ENCODE results near the gene COPZ1.
A peak's percentile ranks its signal among the peaks of the same experiment; 100 is the strongest.
"Not testable (repeated sequence)": the region's sequence is repeated elsewhere in the genome, so short reads cannot be mapped to it uniquely, and the experiment has no call there.

COPZ1 gene, protein sequence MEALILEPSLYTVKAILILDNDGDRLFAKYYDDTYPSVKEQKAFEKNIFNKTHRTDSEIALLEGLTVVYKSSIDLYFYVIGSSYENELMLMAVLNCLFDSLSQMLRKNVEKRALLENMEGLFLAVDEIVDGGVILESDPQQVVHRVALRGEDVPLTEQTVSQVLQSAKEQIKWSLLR

DNA sequence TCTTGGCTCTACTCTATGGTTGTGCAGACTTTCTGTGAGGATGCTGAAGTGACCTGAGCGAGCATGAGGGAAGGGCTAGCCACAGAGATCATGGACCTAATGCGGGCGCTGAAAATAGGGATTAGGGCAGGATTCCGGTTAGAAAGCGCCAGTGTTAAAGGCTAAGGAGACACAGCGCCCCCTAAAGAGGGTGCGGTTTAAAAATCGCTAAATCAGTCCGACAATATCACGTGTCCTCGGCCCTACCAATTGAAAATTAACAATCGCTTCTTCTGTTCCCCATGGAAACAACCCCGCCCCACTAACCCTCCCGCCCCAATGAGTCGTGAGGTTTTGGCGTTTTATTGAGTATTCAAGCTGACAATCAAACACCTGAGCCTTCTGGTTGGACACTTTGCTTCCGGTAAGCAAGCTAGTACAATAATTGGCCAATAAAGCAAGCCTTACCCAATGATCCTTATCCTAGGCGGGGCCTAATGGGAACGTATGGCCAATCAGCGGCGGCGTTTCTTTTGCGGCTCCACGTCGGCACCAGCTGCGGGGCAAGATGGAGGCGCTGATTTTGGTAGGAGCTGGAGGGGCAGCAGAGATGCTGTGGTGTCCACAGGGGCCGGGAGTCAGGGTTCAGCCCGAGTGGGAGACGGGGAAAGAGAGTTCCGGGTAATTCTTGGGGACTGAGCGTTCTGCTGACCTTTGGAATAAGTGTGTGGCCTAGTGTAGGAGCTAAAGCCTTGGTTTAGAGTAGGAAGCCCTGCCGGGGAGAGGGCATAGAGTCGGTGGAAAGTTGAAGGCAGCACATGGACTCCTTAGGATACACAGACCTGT, at the start of gene COPZ1:
Gene COPZ1 (plus strand): TSS at position 515 of the 825 bp plus-strand sequence. CDS start 33 bp downstream, at position 548.
- peak; percentile 100 for DNase-seq (ENCODE audit: low read depth)

DNA sequence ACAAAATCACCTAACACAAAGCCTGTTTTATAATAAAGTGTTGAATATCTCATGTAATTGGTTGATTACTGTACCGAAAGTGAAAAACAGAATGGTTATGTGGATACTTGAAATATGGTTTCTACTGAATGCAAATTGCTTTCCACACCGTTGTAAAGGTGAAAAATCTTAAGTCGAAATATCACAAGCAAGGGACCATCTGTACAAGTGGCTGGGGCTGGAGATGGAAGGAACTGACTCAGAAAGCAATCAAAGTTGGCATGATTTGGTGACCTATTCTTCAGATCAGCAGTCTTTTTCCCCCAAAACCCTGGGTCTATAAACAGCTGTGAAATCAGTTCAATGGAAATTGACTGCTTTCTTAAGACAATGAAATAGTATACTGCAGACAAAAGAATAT, 48.6 kb upstream of the COPZ1 start:
- no peak for DNase-seq (ENCODE audit: low read depth)

DNA sequence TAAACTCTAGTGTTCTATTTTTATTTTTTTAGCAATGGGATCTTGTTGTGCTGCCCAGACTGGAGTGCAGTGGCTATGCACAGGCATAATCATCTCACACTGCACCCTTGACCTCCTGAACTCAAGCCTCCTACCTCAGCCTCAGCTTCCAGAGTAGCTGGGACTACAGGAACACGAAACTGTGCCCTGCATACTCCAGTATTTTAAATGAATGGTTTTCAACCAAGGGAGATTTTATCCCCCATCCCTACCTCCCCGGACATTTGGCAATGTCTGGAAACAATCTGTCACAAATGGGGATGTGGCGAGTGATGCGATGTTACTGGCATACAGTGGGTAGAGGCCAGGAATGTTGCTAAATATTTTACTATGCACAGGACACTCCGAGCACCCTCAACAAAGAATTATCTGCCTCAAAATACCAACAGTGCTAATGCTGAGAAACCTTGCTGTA, 47.1 kb upstream of the COPZ1 start:
- no peak for DNase-seq (ENCODE audit: low read depth)

DNA sequence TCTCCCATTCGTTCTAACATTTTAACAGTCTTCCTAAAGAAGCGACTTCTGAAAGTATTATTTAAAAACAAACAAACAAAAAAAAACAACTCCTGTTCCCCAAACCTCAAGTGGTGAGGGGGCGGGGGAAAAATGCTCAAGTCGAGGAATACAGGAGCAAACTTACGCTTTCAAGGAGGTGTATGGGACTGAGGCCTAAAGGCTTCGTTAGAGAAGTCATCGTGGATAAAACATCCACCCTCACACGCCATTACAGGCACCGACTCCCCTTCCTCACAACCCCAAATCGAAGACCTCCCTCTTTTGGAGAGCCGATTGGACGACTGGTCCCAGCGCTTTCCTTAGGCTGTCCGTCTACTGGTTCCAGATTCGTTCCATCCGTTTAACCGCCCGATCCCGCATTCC, 45.7 kb upstream of the COPZ1 start:
- no peak for DNase-seq (ENCODE audit: low read depth)

DNA sequence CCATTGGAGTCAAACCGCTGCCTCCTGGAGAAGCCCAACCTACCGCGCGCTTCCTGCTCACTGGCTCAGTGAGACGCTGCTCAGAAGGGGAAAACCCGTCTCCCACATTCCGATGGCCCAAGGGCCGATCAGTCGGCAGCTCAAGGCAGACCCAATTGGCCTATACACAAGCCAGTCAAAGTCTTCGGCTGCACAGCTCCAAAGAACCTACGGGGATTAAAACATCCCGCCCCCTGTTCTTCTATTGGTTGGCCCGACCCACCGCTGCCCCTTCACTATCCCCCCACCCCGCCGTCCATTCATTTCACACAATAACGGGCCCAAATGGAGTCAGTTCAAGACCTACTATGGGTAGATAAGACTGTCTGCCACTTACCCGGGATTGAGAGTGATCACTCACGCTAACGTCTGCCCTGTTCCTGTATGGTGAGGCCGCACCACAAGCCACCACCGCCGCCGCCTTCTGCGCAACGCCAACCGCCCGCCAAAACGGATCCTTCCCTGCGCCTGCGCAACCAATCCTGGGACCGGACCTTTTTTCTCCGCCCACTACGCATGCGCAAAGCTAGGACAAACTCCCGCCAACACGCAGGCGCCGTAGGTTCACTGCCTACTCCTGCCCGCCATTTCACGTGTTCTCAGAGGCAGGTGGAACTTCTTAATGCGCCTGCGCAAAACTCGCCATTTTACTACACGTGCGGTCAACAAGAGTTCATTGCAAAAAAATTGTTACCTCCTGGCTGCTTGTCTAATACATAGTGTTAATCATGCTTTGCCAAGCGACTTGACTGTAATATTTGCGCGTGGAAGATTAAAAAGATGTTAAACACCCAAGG, 45.1 kb upstream of the COPZ1 start, which contains the start of gene CBX5:
Gene CBX5 (minus strand): TSS at position 491 of the 836 bp plus-strand sequence. CDS start 22,472 bp downstream, outside the sequence.
- peak; percentile 100 for DNase-seq (ENCODE audit: low read depth)

DNA sequence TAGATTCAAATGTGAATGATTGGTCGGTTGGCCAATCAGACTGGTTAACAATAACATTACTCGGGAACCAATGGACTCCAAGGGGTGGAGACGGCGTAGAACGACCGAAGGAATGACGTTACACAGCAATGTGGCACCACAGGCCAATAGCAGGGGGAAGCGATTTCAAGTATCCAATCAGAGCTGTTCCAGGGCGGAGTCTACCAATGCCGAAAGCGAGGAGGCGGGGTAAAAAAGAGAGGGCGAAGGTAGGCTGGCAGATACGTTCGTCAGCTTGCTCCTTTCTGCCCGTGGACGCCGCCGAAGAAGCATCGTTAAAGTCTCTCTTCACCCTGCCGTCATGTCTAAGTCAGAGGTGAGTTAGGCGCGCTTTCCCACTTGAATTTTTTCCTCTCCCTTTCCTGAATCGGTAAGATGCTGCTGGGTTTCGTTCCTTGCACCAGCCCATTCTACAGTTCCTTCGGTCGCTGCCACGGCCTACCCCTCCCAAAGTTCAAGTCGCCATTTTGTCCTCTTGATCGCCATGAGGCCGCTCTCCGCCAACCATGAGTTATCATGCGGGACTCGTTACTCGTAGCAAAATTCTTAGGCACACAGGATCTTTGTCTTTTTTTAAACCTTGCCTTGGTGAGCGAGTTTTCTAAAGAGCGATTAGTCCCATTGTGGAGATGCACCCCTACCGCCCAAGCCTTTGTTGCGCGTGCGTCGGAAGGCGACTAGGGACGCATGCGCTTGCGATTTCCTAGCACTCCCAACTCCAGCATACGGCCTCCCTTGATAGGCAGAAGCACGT, 44.3 kb upstream of the COPZ1 start, which contains the start of gene HNRNPA1:
Gene HNRNPA1 (plus strand): TSS at position 259 of the 793 bp plus-strand sequence. CDS start 82 bp downstream, at position 341.
- DNase-seq (ENCODE audit: low read depth) = peak; percentile 100

DNA sequence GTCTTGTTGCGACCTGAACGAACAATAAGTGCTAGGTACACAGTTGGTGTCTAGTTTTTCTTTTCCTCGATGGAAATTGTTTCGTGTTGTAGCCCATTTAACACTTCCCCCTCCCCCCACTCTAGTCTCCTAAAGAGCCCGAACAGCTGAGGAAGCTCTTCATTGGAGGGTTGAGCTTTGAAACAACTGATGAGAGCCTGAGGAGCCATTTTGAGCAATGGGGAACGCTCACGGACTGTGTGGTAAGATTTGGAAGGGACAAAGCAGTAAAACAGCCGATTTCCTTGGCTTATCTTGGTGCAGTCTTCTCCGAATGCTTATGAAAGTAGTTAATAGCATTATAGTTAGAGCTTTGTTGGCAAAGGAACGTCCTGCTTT, 43.7 kb upstream of the COPZ1 start:
- DNase-seq (ENCODE audit: low read depth) = not testable (repeated sequence)

DNA sequence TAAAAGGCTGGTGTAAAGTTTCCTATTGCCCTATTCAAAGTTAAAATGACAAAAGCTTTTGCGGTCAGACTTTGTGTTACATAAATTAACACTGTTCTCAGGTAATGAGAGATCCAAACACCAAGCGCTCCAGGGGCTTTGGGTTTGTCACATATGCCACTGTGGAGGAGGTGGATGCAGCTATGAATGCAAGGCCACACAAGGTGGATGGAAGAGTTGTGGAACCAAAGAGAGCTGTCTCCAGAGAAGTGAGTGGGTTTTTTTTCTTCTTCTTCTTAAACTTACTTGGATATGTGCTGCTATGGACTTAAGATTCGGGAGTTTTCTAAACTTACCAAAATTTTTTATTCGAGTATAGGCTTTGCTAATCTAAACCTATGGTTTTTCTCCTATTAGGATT, 43.2 kb upstream of the COPZ1 start:
- not testable (repeated sequence) for DNase-seq (ENCODE audit: low read depth)

DNA sequence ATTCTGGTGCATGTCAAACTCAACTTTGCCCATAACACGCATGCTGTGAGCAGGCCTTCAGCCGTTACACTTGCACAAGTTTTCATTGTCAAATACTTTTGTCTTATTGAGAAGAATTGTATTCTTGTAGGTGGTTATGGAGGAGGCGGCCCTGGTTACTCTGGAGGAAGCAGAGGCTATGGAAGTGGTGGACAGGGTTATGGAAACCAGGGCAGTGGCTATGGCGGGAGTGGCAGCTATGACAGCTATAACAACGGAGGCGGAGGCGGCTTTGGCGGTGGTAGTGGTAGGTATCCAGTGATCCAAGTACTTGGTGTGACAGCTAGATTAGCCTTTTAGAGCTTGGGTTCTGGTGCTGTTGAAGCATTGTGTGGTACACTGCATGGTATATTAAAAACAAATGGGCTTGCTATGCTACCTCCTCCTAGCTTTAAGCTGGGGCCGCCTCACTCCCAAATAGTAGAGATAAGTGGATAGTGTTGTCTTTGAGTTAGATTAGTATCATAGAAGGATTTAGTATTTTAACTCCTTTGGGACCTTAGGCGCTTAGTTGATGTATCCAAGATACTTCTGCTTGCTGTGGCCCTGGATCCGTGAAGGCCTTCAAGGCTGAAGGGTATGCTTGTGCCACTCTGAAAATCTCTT, 41.9 kb upstream of the COPZ1 start:
- DNase-seq (ENCODE audit: low read depth) = no peak

DNA sequence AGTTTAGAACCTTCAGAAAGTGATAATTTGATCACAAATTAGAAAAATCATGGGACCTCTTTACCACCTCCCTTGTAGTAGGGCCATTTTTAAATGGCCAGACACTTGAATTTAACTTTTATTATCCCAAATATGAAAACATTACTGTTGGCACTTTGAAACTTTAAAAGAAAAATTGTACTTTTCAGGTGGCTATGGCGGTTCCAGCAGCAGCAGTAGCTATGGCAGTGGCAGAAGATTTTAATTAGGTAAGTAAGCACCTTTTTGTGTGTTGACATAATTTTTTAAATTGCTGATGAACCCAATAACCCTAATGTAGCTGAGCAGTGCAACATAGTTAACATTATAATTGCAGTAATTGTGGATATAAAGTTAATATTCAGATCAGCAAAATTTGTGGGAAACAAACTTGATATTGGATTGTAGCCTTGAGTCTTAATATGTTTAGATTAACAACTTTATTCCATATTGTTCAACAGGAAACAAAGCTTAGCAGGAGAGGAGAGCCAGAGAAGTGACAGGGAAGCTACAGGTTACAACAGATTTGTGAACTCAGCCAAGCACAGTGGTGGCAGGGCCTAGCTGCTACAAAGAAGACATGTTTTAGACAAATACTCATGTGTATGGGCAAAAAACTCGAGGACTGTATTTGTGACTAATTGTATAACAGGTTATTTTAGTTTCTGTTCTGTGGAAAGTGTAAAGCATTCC, 40.7 kb upstream of the COPZ1 start:
- not testable (repeated sequence) for DNase-seq (ENCODE audit: low read depth)

DNA sequence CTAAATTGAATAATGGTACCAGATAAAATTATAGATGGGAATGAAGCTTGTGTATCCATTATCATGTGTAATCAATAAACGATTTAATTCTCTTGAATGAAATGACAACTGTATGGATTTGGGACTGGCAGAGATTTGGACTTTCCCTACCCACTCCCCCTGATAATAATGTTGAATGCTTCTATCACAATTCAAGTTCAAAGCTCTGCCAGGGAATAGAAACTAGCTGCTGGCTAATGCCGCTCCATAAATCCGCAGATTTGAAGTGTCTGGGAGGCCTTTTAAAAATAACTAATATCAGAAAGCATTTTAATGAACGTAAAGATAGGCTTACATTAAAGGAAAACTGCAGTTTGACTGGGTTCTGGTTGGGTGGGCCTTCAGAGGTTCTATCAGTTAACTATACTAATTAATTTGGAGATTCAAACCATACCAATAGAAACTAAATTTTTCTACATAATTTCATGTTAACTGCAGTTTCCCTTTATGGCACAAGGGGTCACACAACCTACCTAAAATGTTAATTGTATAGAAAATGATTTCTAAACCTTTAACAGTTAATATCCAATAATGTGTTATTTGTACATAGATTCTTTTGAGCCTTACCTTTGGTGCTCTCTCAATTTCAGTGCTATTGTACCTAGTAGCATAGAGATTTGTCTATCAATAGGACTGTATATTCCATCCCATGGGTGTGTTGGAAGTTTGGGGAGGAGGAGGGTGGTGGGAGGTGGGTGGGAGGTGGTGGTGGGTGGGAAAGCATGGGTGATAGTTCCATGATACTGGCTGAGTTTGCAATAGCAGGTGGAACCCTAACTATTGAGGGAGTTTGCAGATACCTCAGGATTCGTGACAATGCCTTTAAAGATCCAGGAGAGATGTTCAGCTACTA, 39.5 kb upstream of the COPZ1 start:
- no peak for DNase-seq (ENCODE audit: low read depth)

DNA sequence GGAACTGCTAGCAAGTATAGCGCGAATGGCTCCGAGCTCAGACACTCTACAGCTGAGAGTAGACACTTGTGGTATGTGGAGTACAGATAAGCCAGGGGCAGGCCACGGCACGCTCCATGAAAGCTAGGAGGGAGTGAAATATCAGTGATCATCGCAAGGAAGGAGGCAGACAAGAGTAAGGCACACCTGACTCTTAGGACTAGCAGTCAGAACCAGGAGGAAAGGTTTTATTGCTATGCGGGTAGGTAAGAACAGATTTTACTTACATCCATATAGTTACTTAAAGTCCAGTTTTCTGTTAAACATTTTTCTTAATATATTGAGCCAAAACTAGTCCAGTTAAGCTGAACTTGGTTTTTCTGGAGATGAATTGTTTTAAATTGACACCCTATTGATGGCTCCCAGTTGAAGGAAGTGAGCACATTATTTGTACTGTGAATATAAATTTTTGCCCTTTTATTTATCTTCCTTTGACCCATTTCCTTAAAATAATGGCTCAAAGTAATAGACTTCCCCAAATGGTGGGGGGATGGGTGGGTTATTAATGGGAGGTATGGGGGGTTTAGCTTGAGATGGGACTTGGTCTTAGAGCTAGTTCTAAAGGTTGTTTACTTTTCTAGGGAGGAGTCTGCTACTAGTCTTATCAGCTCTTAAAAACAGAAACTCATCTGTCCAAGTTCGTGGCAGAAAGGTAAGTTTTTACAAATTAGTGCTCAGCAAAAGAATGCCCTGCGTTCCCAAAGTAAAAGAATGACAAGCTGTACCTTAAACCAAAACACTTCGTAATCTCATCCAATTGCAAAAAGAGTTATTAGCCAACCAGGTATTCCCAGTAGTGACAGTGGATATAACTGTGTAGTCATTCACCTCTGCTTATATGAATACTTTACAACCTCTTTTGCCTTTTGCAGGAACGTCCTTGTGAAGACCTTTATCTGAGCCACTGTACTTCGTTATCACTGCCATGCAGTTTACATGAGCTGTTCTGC, 38.6 kb upstream of the COPZ1 start:
- DNase-seq (ENCODE audit: low read depth) = no peak

DNA sequence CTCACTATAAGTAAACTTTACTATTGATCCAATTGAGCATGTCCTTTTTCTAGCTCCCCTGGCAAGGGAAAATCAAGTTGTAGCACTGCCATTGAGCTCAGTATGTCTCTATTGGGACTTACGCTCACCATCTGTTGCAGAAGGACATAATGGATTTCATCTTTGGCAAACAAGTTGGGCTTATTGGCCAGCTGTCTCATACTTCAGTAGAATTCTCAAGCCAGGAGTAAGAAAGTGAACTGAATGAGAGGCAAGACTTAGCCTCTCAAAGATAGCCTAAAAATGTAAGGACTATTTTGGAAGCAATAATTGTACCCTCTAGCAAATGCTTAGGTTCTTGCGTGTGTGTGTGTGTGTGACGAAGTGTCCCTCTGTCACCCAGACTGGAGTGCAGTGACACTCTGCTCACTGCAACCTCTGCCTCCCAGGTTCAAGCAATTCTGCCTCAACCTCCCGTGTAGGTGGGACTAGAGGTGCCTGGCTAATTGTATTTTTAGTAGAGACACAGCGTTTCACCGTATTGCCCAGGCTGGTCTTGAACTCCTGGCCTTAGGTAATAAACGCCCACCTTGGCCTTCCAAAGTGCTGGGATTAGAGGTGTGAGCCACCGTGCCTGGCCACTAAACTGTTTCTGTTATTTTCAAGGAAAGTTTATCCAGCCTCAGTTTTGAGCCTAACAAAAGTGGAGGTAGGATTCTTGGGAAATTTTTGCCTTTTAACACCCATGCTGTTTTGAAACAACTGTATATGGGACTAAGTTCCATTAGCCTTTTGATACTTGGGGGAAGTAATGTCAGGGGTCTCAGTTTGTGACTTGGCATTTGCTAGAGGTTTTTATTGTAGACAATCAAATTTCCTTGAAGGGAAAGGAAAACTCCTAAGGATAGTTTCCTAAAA, 37.4 kb upstream of the COPZ1 start:
- DNase-seq (ENCODE audit: low read depth) = no peak

DNA sequence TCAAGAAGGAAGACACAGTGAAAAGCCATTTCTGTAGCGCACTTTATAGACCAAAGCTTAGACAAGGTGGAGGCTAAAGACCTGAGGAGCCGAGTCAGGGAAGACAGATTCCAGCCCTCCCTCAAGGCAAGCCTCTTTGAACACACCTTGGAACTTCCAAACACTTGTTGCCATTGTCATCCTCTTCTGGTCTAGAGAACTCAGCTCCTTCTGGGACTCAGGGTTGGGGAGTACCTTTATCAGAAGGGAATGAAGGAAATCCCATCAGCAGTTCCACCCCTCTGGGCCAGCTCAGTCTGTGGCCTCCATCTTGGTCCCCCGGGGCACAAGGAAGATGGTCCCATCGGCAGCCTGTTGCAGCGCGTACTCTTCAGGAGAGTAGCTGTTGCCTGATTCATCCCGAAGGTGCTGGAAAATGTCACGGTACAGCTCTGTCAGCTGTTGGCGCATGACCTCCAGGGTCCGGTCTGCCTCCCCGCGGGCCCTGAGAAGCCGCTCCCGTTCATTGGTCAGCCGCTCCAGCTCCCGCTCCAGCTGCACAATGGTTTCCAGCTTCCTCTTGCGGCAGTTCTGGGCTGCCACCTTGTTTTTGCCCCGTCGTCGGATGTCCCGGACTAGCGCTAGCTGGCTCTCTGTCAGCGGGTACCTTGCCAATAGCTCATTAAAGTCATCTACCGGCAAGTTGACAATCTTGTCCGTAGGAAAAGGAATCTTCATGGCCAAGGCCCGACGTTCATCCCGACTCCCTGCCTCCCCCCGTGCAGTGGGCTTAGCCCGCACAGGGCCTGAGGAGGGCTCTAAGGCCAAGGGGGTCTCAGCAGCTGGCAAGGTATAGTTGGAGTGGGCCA, 32.6 kb upstream of the COPZ1 start:
- DNase-seq (ENCODE audit: low read depth) = no peak

DNA sequence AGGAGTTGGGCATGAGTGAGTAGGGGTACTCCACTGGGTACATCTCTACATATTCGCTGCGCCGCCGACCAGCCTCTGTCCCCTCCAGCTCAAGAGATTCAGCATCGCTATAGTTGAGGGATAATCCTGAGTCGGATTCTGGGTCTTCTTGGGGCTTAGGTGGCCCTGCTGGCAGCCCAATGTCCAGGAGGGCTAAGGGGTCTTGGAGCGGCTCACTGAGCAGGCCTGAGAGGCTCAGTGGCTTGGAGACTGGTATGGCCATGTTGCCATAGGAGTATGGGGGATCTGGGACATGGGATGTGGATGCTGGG, 32.0 kb upstream of the COPZ1 start:
- DNase-seq (ENCODE audit: low read depth) = no peak

Data from GM04503 (cell line).